Measurements from ENCODE around the gene SEMA5B. TPM values are rescaled to one million over a fixed set of nuclear protein-coding genes. Genes with fewer than 3 reads are reported as not detected.

SEMA5B gene
- total and polyA plus RNA-seq, 2 donors (not counting 3 experiments of a cell fraction or from before 2014, with no cell fraction given): 0.07 TPM; not detected in 1

- peaks cover 13 to 20% of the 10 kb centered on the region in 2 experiments for H3K27me3 ChIP-seq (ENCODE audit: control insufficient read depth in 2 of 2, insufficient read depth in 2 of 2, low read length in 2 of 2)
- no peak for TF ChIP-seq POLR2A (IDR thresholded peaks at IDR 0.05; ENCODE audit: low read depth, low read length)
- no peak for TF ChIP-seq GATA2 (IDR thresholded peaks at IDR 0.05; ENCODE audit: insufficient read depth, insufficient read length, low read depth, low read length)
- TF ChIP-seq, protein P1, sequence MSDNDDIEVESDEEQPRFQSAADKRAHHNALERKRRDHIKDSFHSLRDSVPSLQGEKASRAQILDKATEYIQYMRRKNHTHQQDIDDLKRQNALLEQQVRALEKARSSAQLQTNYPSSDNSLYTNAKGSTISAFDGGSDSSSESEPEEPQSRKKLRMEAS (IDR thresholded peaks at IDR 0.05; ENCODE audit: insufficient read depth, insufficient read length): no peak
- no peak for TF ChIP-seq JUN (IDR thresholded peaks at IDR 0.05; ENCODE audit: borderline replicate concordance, insufficient read depth, insufficient read length, low read depth)
- POLR2A ChIA-PET: no interaction called here
Measured at GRCh38 chr3:123008840-123009239, 18.7 kb downstream of the SEMA5B start.

DNA sequence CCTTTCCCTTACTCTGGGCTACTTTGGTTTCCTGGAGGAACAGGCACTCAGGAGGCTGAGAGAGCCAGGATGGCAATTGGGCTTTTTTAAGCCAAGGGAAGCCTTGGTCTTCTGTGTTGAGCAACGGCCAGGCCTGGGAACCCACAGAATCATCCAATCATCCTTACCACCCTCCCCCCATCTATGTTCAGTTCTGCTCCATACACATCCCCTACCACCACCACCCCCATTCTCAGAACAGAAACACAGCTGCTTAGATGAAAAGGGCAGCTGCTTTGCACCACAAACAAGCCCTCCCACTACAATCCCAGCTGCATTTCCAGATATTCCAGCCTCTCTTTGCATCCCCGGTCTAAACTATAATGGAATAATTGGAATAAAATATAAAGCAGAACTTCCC lies 21.0 kb downstream of the SEMA5B start:
- no peak overlapping the region for H3K9ac ChIP-seq (replicated peaks; ENCODE audit: extremely low read depth, insufficient read depth, low read length)
- H3K9me1 ChIP-seq (replicated peaks; ENCODE audit: control insufficient read depth, extremely low read depth, insufficient read depth, low read length): no peaks in the 10 kb centered on the region
- DNase-seq (ENCODE audit: low read depth, low spot score) (no peak), FAIRE-seq (no peak)
- ChIA-PET CTCF (interaction anchor here (0.6 kb wide), 1 partner anchor 41 kb away, joined by 3 read pairs; no protein-coding TSS in a partner anchor), POLR2A (no interaction called here)
- dilution Hi-C loops (cut with MboI; ENCODE audit: extremely low pct_ligation_motif_present, low sequenced_read_pairs) (no loop called here), intact Hi-C loops (cut with micrococcal nuclease) (no loop called here)
- no peak overlapping the region for H3K4me3 ChIP-seq (replicated peaks in 1 of 3; ENCODE audit: insufficient read depth in 1 of 3, low read depth in 1 of 3, low read length in 3 of 3)
- H3K27ac ChIP-seq (ENCODE audit: insufficient read depth, low read depth, low read length): no peak overlapping the region
- no peaks in the 10 kb centered on the region for H3K9me3 ChIP-seq (replicated peaks; ENCODE audit: control insufficient read depth, insufficient read depth, low read length)
- H3K36me3 ChIP-seq (ENCODE audit: control insufficient read depth in 2 of 2, extremely low read depth in 1 of 2, insufficient read depth in 2 of 2, low read length in 2 of 2): no peaks in the 10 kb centered on the region
- no peaks in the 10 kb centered on the region for H3K4me1 ChIP-seq (ENCODE audit: control insufficient read depth, extremely low read depth, insufficient read depth, low read length)
- H3K79me2 ChIP-seq (ENCODE audit: control insufficient read depth, insufficient read depth, low read length): no peaks in the 10 kb centered on the region
- BruUV-seq (replicated peaks): no TSS peak
- no peaks in the 10 kb centered on the region for H4K20me1 ChIP-seq (replicated peaks; ENCODE audit: control insufficient read depth, extremely low read depth, insufficient read depth, low read length)
- H2AFZ ChIP-seq (ENCODE audit: low read depth, low read length): no peak overlapping the region
- no peak overlapping the region for H3K4me2 ChIP-seq (ENCODE audit: insufficient read depth, low read length)
- peaks cover 16 to 23% of the 10 kb centered on the region in 2 experiments for H3K27me3 ChIP-seq (ENCODE audit: control insufficient read depth in 2 of 2, insufficient read depth in 2 of 2, low read length in 2 of 2)
- TF ChIP-seq JUN (IDR thresholded peaks at IDR 0.05; ENCODE audit: borderline replicate concordance, insufficient read depth, insufficient read length, low read depth) (no peak), FOS (IDR thresholded peaks at IDR 0.05; ENCODE audit: borderline replicate concordance, insufficient read depth, low read length) (no peak), POLR2A (IDR thresholded peaks at IDR 0.05; ENCODE audit: low read depth, low read length) (no peak), EZH2 (IDR thresholded peaks at IDR 0.05; ENCODE audit: borderline replicate concordance, low read depth, low read length, severe bottlenecking) (no peak), GATA2 (IDR thresholded peaks at IDR 0.05; ENCODE audit: insufficient read depth, insufficient read length, low read depth, low read length) (no peak), MYC (IDR thresholded peaks at IDR 0.05; ENCODE audit: low read depth, low read length) (no peak), POLR2AphosphoS5 (IDR thresholded peaks at IDR 0.05; ENCODE audit: insufficient read depth, low read depth, low read length) (no peak), CTCF (IDR thresholded peaks at IDR 0.05; ENCODE audit: extremely low read depth in 1 of 2, insufficient read depth in 1 of 2, low read depth in 1 of 2, low read length in 2 of 2) (no peak)
- TF ChIP-seq, protein P1 (IDR thresholded peaks at IDR 0.05; ENCODE audit: insufficient read depth, insufficient read length): no peak

More at GRCh38 chr3:123008840-123009239, 18.7 kb downstream of the SEMA5B start:
- H3K9ac ChIP-seq (replicated peaks; ENCODE audit: extremely low read depth, insufficient read depth, low read length): no peak overlapping the region
- no peak overlapping the region for H3K4me3 ChIP-seq (replicated peaks in 1 of 3; ENCODE audit: insufficient read depth in 1 of 3, low read depth in 1 of 3, low read length in 3 of 3)
- no peak overlapping the region for H2AFZ ChIP-seq (ENCODE audit: low read depth, low read length)
- CTCF ChIA-PET: no interaction called here
- dilution Hi-C loops (cut with MboI; ENCODE audit: extremely low pct_ligation_motif_present, low sequenced_read_pairs) (no loop called here), intact Hi-C loops (cut with micrococcal nuclease) (no loop called here)
- no peak for DNase-seq (ENCODE audit: low read depth, low spot score)
- H3K27ac ChIP-seq (ENCODE audit: insufficient read depth, low read depth, low read length): no peak overlapping the region
- FAIRE-seq: no peak
- H3K79me2 ChIP-seq (ENCODE audit: control insufficient read depth, insufficient read depth, low read length): no peaks in the 10 kb centered on the region
- H3K9me3 ChIP-seq (replicated peaks; ENCODE audit: control insufficient read depth, insufficient read depth, low read length): no peaks in the 10 kb centered on the region
- no peaks in the 10 kb centered on the region for H4K20me1 ChIP-seq (replicated peaks; ENCODE audit: control insufficient read depth, extremely low read depth, insufficient read depth, low read length)
- H3K4me1 ChIP-seq (ENCODE audit: control insufficient read depth, extremely low read depth, insufficient read depth, low read length): no peaks in the 10 kb centered on the region
- no peaks in the 10 kb centered on the region for H3K9me1 ChIP-seq (replicated peaks; ENCODE audit: control insufficient read depth, extremely low read depth, insufficient read depth, low read length)
- no TSS peak for BruUV-seq (replicated peaks)
- H3K36me3 ChIP-seq (ENCODE audit: control insufficient read depth in 2 of 2, extremely low read depth in 1 of 2, insufficient read depth in 2 of 2, low read length in 2 of 2): no peaks in the 10 kb centered on the region
- H3K4me2 ChIP-seq (ENCODE audit: insufficient read depth, low read length): no peak overlapping the region

Measured in endothelial cell of umbilical vein (primary cell).